ENCODE data around the gene FARP2.
"Not testable (repeated sequence)": the region's sequence is repeated elsewhere in the genome, so short reads cannot be mapped to it uniquely, and the experiment has no call there.

The FARP2 gene

GRCh38 chr2:241368643-241369042 lies 12.6 kb downstream of the FARP2 start:
- DNase-seq (ENCODE audit: low read depth, low spot score), result no peak

- DNase-seq (ENCODE audit: low read depth, low spot score), result no peak
Observed at GRCh38 chr2:241372361-241372992, 16.4 kb downstream of the FARP2 start.

GRCh38 chr2:241373446-241373845 lies 17.4 kb downstream of the FARP2 start:
- DNase-seq (ENCODE audit: low read depth, low spot score), result no peak

- DNase-seq (ENCODE audit: low read depth, low spot score), result not testable (repeated sequence)
Observed at GRCh38 chr2:241373906-241374305, 17.8 kb downstream of the FARP2 start.

GRCh38 chr2:241375300-241375699 lies 19.2 kb downstream of the FARP2 start:
- DNase-seq (ENCODE audit: low read depth, low spot score), result no peak

- DNase-seq (ENCODE audit: low read depth, low spot score), result no peak
Observed at GRCh38 chr2:241376808-241377207, 20.7 kb downstream of the FARP2 start.

GRCh38 chr2:241378816-241379215 lies 22.7 kb downstream of the FARP2 start:
- no peak for DNase-seq (ENCODE audit: low read depth, low spot score)

GRCh38 chr2:241379481-241380480 lies 23.7 kb downstream of the FARP2 start:
- no peak for DNase-seq (ENCODE audit: low read depth, low spot score)

GRCh38 chr2:241381872-241382271 lies 25.8 kb downstream of the FARP2 start:
- no peak for DNase-seq (ENCODE audit: low read depth, low spot score)

- DNase-seq (ENCODE audit: low read depth, low spot score), result not testable (repeated sequence)
Observed at GRCh38 chr2:241385450-241385849, 29.4 kb downstream of the FARP2 start.

- DNase-seq (ENCODE audit: low read depth, low spot score), result no peak
Observed at GRCh38 chr2:241386519-241386918, 30.4 kb downstream of the FARP2 start.

- no peak for DNase-seq (ENCODE audit: low read depth, low spot score)
Observed at GRCh38 chr2:241389697-241390096, 33.6 kb downstream of the FARP2 start.

GRCh38 chr2:241390301-241391206 lies 34.5 kb downstream of the FARP2 start:
- DNase-seq (ENCODE audit: low read depth, low spot score), result no peak

GRCh38 chr2:241391892-241392665 lies 36.0 kb downstream of the FARP2 start:
- no peak for DNase-seq (ENCODE audit: low read depth, low spot score)

GRCh38 chr2:241392753-241393152 lies 36.7 kb downstream of the FARP2 start:
- DNase-seq (ENCODE audit: low read depth, low spot score), result not testable (repeated sequence)

GRCh38 chr2:241393524-241394196 lies 37.6 kb downstream of the FARP2 start:
- DNase-seq (ENCODE audit: low read depth, low spot score), result no peak

GRCh38 chr2:241396809-241397208 lies 40.7 kb downstream of the FARP2 start:
- DNase-seq (ENCODE audit: low read depth, low spot score), result not testable (repeated sequence)

- DNase-seq (ENCODE audit: low read depth, low spot score), result no peak
Observed at GRCh38 chr2:241399941-241400922, 44.1 kb downstream of the FARP2 start.

- no peak for DNase-seq (ENCODE audit: low read depth, low spot score)
Observed at GRCh38 chr2:241408849-241409248, 52.8 kb downstream of the FARP2 start.
